ENCODE data around the gene HCRT.

Gene HCRT

GRCh38 chr17:42203354-42203753 is 18.1 kb upstream of the HCRT start:
- no peak overlapping the region for H3K4me2 ChIP-seq (ENCODE audit: low read depth, low read length)
- no peak overlapping the region for H2AFZ ChIP-seq (ENCODE audit: low read length)
- H3K9ac ChIP-seq (ENCODE audit: low read length): no peak overlapping the region
- H3K4me3 ChIP-seq (ENCODE audit: low read length): no peak overlapping the region
- no peaks in the 10 kb centered on the region for H3K27me3 ChIP-seq (replicated peaks; ENCODE audit: insufficient read depth, low read length)
- H3K27ac ChIP-seq (ENCODE audit: low read length): no peak overlapping the region
- H3K9me3 ChIP-seq (replicated peaks; ENCODE audit: insufficient read depth, low read length): no peaks in the 10 kb centered on the region
- no peaks in the 10 kb centered on the region for H3K79me2 ChIP-seq (ENCODE audit: low read length)
- no peaks in the 10 kb centered on the region for H3K4me1 ChIP-seq (ENCODE audit: low read length)
- no peaks in the 10 kb centered on the region for H3F3A ChIP-seq (ENCODE audit: insufficient read depth, low read length)
- H3K9me2 ChIP-seq (replicated peaks; ENCODE audit: insufficient read depth, low read length): no peaks in the 10 kb centered on the region
- DNase-seq: no peak
- TF ChIP-seq EZH2 (optimal IDR thresholded peaks at IDR 0.05; ENCODE audit: low read depth, low read length) (no peak), EZH2phosphoT487 (IDR thresholded peaks at IDR 0.05; ENCODE audit: low read length) (no peak), CTCF (IDR thresholded peaks at IDR 0.05; ENCODE audit: low read length) (no peak)
- H3K36me3 ChIP-seq (replicated peaks; ENCODE audit: insufficient read depth, low read length): no peaks in the 10 kb centered on the region
- no peaks in the 10 kb centered on the region for H4K20me1 ChIP-seq (ENCODE audit: insufficient read depth, low read length)

GRCh38 chr17:42202696-42203095 is 17.4 kb upstream of the HCRT start:
- H3K27ac ChIP-seq (ENCODE audit: low read length): no peak overlapping the region

DNA sequence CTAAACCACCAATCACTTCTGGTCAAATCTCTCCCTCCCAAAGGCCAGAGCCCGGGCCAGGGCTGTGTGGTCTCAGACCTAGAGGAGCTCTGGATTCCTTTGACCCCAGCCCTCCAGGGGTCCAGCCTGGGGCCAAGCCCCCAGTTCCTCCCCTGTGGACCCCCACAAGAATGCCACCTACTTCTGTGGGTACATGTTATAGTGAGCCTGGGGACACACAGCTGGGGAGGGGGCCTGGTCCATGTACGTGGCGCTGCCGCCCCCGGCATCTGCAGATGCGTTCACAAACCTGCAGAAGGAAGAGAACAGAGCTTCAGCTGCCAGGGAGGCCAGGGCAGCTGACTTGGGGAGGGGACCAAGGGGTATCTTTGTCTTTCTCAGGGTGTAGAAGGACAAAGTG is 16.9 kb upstream of the HCRT start:
- H4K20me1 ChIP-seq (ENCODE audit: insufficient read depth, low read length): no peaks in the 10 kb centered on the region
- H3K79me2 ChIP-seq (ENCODE audit: low read length): no peaks in the 10 kb centered on the region
- H3K9ac ChIP-seq (ENCODE audit: low read length): no peak overlapping the region
- no peak for DNase-seq
- H2AFZ ChIP-seq (ENCODE audit: low read length): no peak overlapping the region
- no peaks in the 10 kb centered on the region for H3K27me3 ChIP-seq (replicated peaks; ENCODE audit: insufficient read depth, low read length)
- H3K4me1 ChIP-seq (ENCODE audit: low read length): no peaks in the 10 kb centered on the region
- no peaks in the 10 kb centered on the region for H3F3A ChIP-seq (ENCODE audit: insufficient read depth, low read length)
- no peaks in the 10 kb centered on the region for H3K9me2 ChIP-seq (replicated peaks; ENCODE audit: insufficient read depth, low read length)
- TF ChIP-seq EZH2 (optimal IDR thresholded peaks at IDR 0.05; ENCODE audit: low read depth, low read length) (no peak), EZH2phosphoT487 (IDR thresholded peaks at IDR 0.05; ENCODE audit: low read length) (no peak), CTCF (IDR thresholded peaks at IDR 0.05; ENCODE audit: low read length) (no peak)
- H3K4me2 ChIP-seq (ENCODE audit: low read depth, low read length): no peak overlapping the region
- H3K27ac ChIP-seq (ENCODE audit: low read length): no peak overlapping the region
- H3K36me3 ChIP-seq (replicated peaks; ENCODE audit: insufficient read depth, low read length): no peaks in the 10 kb centered on the region
- H3K9me3 ChIP-seq (replicated peaks; ENCODE audit: insufficient read depth, low read length): no peaks in the 10 kb centered on the region
- no peak overlapping the region for H3K4me3 ChIP-seq (ENCODE audit: low read length)

More at GRCh38 chr17:42202696-42203095, 17.4 kb upstream of the HCRT start:
- Histone ChIP-seq H3K4me3 (ENCODE audit: low read length) (no peak overlapping the region), H4K20me1 (ENCODE audit: insufficient read depth, low read length) (no peaks in the 10 kb centered on the region), H2AFZ (ENCODE audit: low read length) (no peak overlapping the region), H3K4me2 (ENCODE audit: low read depth, low read length) (no peak overlapping the region), H3K9me2 (replicated peaks; ENCODE audit: insufficient read depth, low read length) (no peaks in the 10 kb centered on the region), H3K27me3 (replicated peaks; ENCODE audit: insufficient read depth, low read length) (no peaks in the 10 kb centered on the region), H3K36me3 (replicated peaks; ENCODE audit: insufficient read depth, low read length) (no peaks in the 10 kb centered on the region), H3K79me2 (ENCODE audit: low read length) (no peaks in the 10 kb centered on the region), H3K4me1 (ENCODE audit: low read length) (no peaks in the 10 kb centered on the region), H3F3A (ENCODE audit: insufficient read depth, low read length) (no peaks in the 10 kb centered on the region), H3K9me3 (replicated peaks; ENCODE audit: insufficient read depth, low read length) (no peaks in the 10 kb centered on the region), H3K9ac (ENCODE audit: low read length) (no peak overlapping the region)
- no peak for DNase-seq
- TF ChIP-seq CTCF (IDR thresholded peaks at IDR 0.05; ENCODE audit: low read length): no peak
- TF ChIP-seq EZH2 (optimal IDR thresholded peaks at IDR 0.05; ENCODE audit: low read depth, low read length): no peak
- no peak for TF ChIP-seq EZH2phosphoT487 (IDR thresholded peaks at IDR 0.05; ENCODE audit: low read length)
